HUES64 (cell line): ENCODE measurements around the gene POC1A.
A peak's percentile ranks its signal among the peaks of the same experiment; 100 is the strongest.
"Not testable (repeated sequence)": the region's sequence is repeated elsewhere in the genome, so short reads cannot be mapped to it uniquely, and the experiment has no call there.

Source experiments
- H3K27ac ChIP-seq: 2 replicates; pipeline ENCODE4 v1.7.0; 2013; ENCODE audit warnings: low read depth, low read length, inconsistent platforms
- H3K27me3 ChIP-seq: 2 replicates; pipeline ENCODE4 v1.6.1; 2013; ENCODE audit warnings: mild to moderate bottlenecking, low read length; ENCODE audit not compliant: insufficient read depth
- H3K36me3 ChIP-seq: 2 replicates; pipeline ENCODE4 v1.6.1; 2013; ENCODE audit warnings: mild to moderate bottlenecking, low read length; ENCODE audit not compliant: insufficient read depth
- H3K4me1 ChIP-seq: 2 replicates; pipeline ENCODE4 v1.6.1; 2013; ENCODE audit warnings: mild to moderate bottlenecking, low read length, moderate library complexity; ENCODE audit not compliant: insufficient read depth
- H3K4me3 ChIP-seq: 2 replicates; pipeline ENCODE4 v1.5.1; 2013; ENCODE audit warnings: mild to moderate bottlenecking, low read length, moderate library complexity
- H3K9ac ChIP-seq: 2 replicates; pipeline ENCODE4 v1.6.1; 2013; ENCODE audit warnings: mild to moderate bottlenecking, low read depth, low read length
- H3K9me3 ChIP-seq: 2 replicates; pipeline ENCODE4 v1.6.1; 2013; ENCODE audit warnings: low read depth, low read length; ENCODE audit not compliant: insufficient read depth
- WGBS: fragments of 150-250, 120-280 bp; methylation state at CpG from one replicate; pipeline ENCODE4 v1.1.7; 2013; ENCODE audit warnings: missing lambda C conversion rate; 5-methylcytosine and 5-hydroxymethylcytosine counted together

Gene POC1A

GRCh38 chr3:52172262-52172757 lies 18.1 kb upstream of the POC1A start:
- H3K9ac ChIP-seq: no peak overlapping the region
- H3K4me1 ChIP-seq: no peaks in the 10 kb centered on the region
- H3K4me3 ChIP-seq: no peak overlapping the region
- 88% methylated on average over 5 of the region's 5 CpGs for WGBS
- H3K27ac ChIP-seq: no peak overlapping the region
- H3K36me3 ChIP-seq: no peaks in the 10 kb centered on the region
- H3K9me3 ChIP-seq: no peaks in the 10 kb centered on the region
- no peaks in the 10 kb centered on the region for H3K27me3 ChIP-seq

DNA sequence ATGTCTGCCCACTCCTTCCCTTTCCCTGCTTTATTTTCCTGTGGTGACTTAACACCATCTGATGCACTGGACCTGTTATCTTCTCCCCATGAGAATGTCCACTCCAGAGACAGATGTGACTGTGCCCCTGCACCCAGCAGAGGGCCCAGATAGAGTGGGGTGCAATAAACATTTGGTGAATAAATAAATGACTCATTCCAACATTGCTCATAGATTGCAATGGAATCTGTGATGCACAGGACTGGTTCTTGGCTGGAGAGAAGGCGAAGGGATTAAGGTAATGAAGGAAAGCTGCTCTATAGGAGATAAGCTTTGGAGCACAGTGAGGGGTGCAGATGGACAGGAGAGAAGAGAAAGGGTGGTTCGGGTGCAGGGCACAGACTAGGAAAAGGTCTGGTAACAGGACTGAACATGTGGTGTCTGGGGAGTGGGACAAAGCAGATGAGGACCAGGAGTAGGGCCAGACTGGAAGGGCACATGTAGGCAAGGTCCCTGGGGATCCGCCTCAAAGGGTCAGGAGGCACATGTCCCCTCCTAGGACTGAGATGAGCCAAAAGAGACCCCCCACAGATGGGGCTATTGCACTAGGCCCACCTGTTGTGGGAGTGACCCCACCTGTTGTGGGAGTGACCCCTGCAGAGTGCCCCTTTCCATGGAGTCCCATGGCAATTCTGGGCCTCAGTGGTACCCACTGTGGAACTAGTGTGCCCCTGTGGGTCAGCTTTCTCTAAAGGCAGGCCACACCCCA lies 17.5 kb upstream of the POC1A start:
- H3K4me3 ChIP-seq: no peak overlapping the region
- no peak overlapping the region for H3K9ac ChIP-seq
- H3K4me1 ChIP-seq: peaks cover 4% of the 10 kb centered on the region; the same call in 1 of the 2 replicates
- no peak overlapping the region for H3K27ac ChIP-seq
- no peaks in the 10 kb centered on the region for H3K27me3 ChIP-seq
- H3K36me3 ChIP-seq: no peaks in the 10 kb centered on the region
- 88% methylated on average over 3 of the region's 3 CpGs for WGBS
- H3K9me3 ChIP-seq: no peaks in the 10 kb centered on the region

DNA sequence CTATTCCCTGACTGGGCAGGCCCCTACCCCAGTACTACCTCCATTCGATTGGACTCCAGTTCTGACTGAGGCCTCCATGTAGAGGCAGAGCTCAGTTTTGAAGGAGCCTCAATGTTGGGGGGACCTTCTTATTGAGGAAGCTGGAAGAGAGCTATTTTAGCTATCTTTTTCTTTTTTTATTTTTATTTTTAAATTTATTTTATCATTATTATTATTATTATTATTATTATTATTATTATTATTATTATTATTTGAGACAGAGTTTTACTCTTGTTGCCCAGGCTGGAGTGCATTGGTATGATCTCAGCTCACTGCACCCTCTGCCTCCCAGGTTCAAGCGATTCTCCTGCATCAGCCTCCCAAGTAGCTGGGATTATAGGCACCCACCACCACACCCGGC lies 16.0 kb upstream of the POC1A start:
- WGBS: 85% methylated on average over 3 of the region's 3 CpGs
- not testable (repeated sequence) for H3K4me1 ChIP-seq, H3K9me3 ChIP-seq, H3K27me3 ChIP-seq, H3K36me3 ChIP-seq, H3K9ac ChIP-seq, H3K4me3 ChIP-seq, H3K27ac ChIP-seq

DNA sequence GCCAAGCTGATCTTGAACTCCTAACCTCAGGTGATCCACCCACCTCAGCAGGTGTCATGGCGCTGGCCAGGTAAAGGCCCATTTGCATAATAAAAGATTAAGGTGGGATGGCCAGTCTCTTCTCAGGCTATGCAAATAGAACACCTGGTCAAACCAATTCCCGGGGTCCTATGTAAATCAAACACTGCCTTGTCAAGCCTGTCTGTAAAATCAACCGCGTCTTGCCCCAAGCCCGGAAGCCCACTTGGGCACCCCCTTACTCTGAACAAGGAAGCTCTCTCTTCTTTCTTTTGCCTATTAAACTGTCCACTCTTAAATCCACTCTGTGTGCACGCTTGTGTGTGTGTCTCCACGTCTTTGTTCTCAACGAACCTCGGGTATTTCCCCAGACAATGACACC lies 13.0 kb upstream of the POC1A start:
- Histone ChIP-seq H3K27ac (peak overlapping the region; percentile 58; the same call in 1 of the 2 replicates), H3K4me3 (no peak overlapping the region), H3K9me3 (peaks cover 6% of the 10 kb centered on the region; the same call in 1 of the 2 replicates), H3K36me3 (no peaks in the 10 kb centered on the region), H3K9ac (no peak overlapping the region), H3K4me1 (peaks cover 6% of the 10 kb centered on the region; the same call in 1 of the 2 replicates), H3K27me3 (no peaks in the 10 kb centered on the region)
- WGBS: 64% methylated on average over 9 of the region's 9 CpGs

- 94% methylated on average over 7 of the region's 7 CpGs for WGBS
- Histone ChIP-seq H3K36me3 (no peaks in the 10 kb centered on the region), H3K27me3 (no peaks in the 10 kb centered on the region), H3K27ac (no peak overlapping the region), H3K9me3 (peaks cover 6% of the 10 kb centered on the region; the same call in 1 of the 2 replicates), H3K4me1 (peaks cover 6% of the 10 kb centered on the region; the same call in 1 of the 2 replicates), H3K9ac (no peak overlapping the region), H3K4me3 (no peak overlapping the region)
Measured at GRCh38 chr3:52162250-52162872, 8.1 kb upstream of the POC1A start.

GRCh38 chr3:52159503-52159902 lies 5.3 kb upstream of the POC1A start:
- Histone ChIP-seq H3K4me3 (no peak overlapping the region), H3K27me3 (no peaks in the 10 kb centered on the region), H3K4me1 (no peaks in the 10 kb centered on the region), H3K36me3 (no peaks in the 10 kb centered on the region), H3K9me3 (no peaks in the 10 kb centered on the region), H3K9ac (no peak overlapping the region), H3K27ac (no peak overlapping the region)
- 60% methylated on average over 1 of the region's 1 CpG for WGBS

DNA sequence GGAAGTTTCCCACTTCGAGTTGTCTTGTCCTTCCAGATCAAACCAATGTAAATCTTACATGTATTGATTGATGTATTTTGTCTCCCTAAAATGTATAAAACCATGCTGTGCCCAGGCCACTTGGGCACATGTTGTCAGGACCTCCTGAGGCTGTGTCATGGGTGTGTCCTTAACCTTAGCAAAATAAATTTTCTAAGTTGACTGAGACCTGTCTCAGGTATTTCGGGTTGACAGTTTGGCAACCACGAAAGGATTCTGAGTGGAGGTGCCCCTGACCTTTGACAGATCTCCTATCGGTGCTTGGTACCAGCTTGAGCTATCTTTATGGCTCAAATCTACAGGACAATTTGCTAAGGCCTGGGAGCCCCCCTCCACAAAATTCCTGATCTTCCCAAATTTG lies 1.7 kb upstream of the POC1A start:
- Histone ChIP-seq H3K27ac (no peak overlapping the region), H3K4me1 (no peaks in the 10 kb centered on the region), H3K9ac (no peak overlapping the region), H3K36me3 (no peaks in the 10 kb centered on the region), H3K9me3 (no peaks in the 10 kb centered on the region), H3K4me3 (no peak overlapping the region), H3K27me3 (no peaks in the 10 kb centered on the region)
- 92% methylated on average over 4 of the region's 4 CpGs for WGBS

- 6% methylated on average over 18 of the region's 18 CpGs for WGBS
- Histone ChIP-seq H3K27me3 (no peaks in the 10 kb centered on the region), H3K36me3 (peaks cover 19% of the 10 kb centered on the region), H3K9me3 (no peaks in the 10 kb centered on the region), H3K4me3 (peak overlapping the region; percentile 79), H3K27ac (peak overlapping the region; percentile 41), H3K9ac (peak overlapping the region; percentile 74), H3K4me1 (no peaks in the 10 kb centered on the region)
Measured at GRCh38 chr3:52153389-52154096, 680 bp downstream of the POC1A start.

- 94% methylated on average over 4 of the region's 4 CpGs for WGBS
- H3K27ac ChIP-seq: not testable (repeated sequence)
Measured at GRCh38 chr3:52151991-52152390, 2.2 kb downstream of the POC1A start.

GRCh38 chr3:52150860-52151259 lies 3.4 kb downstream of the POC1A start:
- WGBS: 96% methylated on average over 3 of the region's 4 CpGs
- no peaks in the 10 kb centered on the region for H3K27me3 ChIP-seq
- no peak overlapping the region for H3K4me3 ChIP-seq
- no peaks in the 10 kb centered on the region for H3K9me3 ChIP-seq
- H3K27ac ChIP-seq: no peak overlapping the region
- no peak overlapping the region for H3K9ac ChIP-seq
- peaks cover 41% of the 10 kb centered on the region for H3K36me3 ChIP-seq
- H3K4me1 ChIP-seq: no peaks in the 10 kb centered on the region

More at GRCh38 chr3:52151991-52152390, 2.2 kb downstream of the POC1A start:
- not testable (repeated sequence) for H3K9me3 ChIP-seq, H3K9ac ChIP-seq, H3K4me1 ChIP-seq, H3K27me3 ChIP-seq, H3K4me3 ChIP-seq
- H3K36me3 ChIP-seq: peaks cover 29% of the 10 kb centered on the region

DNA sequence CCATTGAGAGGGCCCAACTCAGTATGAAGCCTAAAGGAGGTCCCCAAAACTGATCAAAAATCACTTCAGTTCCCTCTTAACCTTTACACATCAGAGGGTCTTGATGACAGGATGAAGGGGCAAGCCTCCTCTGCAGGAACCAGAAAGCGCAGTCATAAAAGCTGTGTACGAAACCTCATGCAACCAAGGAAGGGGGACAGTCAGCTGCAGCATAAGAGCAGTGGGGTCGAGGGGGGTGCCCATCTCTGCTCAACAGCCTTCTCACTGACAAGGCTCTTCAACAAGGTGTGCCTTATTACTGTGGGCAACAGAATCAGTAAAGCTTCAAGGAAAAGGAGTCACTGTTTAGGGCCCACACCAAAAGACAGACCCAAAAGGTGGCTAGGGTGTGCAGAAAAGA lies 3.9 kb downstream of the POC1A start:
- no peak overlapping the region for H3K9ac ChIP-seq
- 95% methylated on average over 3 of the region's 3 CpGs for WGBS

More for the DNA sequence above, 3.9 kb downstream of the POC1A start:
- Histone ChIP-seq H3K27ac (no peak overlapping the region), H3K27me3 (no peaks in the 10 kb centered on the region), H3K4me1 (no peaks in the 10 kb centered on the region), H3K4me3 (no peak overlapping the region), H3K9me3 (no peaks in the 10 kb centered on the region), H3K36me3 (peaks cover 46% of the 10 kb centered on the region)
